GM19328 (cell line): ENCODE data around the gene STX4.
"Not testable (repeated sequence)": the region's sequence is repeated elsewhere in the genome, so short reads cannot be mapped to it uniquely, and the experiment has no call there.

Source experiments
- ATAC-seq: cut with Tn5 transposase; IDR thresholded peaks from one replicate; pipeline ENCODE4 v1.9.1; 2021; ENCODE audit warnings: mild to moderate bottlenecking, moderate library complexity; ENCODE audit not compliant: unreplicated experiment

The STX4 gene

GRCh38 chr16:30997725-30998711 lies 35.3 kb upstream of the STX4 start:
- no peak for ATAC-seq

GRCh38 chr16:30998852-30999761 lies 34.3 kb upstream of the STX4 start:
- ATAC-seq: no peak

- ATAC-seq: no peak
These were observed 32.5 kb upstream of the STX4 start for GRCh38 chr16:31000671-31001382.

GRCh38 chr16:31001507-31002249 lies 31.7 kb upstream of the STX4 start:
- no peak for ATAC-seq

- ATAC-seq: no peak
These were observed 31.1 kb upstream of the STX4 start for GRCh38 chr16:31002250-31002700.

- ATAC-seq: no peak
These were observed 30.5 kb upstream of the STX4 start for GRCh38 chr16:31002862-31003341.

GRCh38 chr16:31003744-31004143 lies 29.6 kb upstream of the STX4 start:
- ATAC-seq: no peak

GRCh38 chr16:31004658-31005057 lies 28.7 kb upstream of the STX4 start:
- no peak for ATAC-seq

- ATAC-seq: no peak
These were observed 27.8 kb upstream of the STX4 start for GRCh38 chr16:31005350-31006085.

- ATAC-seq: no peak
These were observed 27.3 kb upstream of the STX4 start for GRCh38 chr16:31006086-31006385.

GRCh38 chr16:31006589-31006988 lies 26.8 kb upstream of the STX4 start:
- ATAC-seq: no peak

- ATAC-seq: no peak
These were observed 25.7 kb upstream of the STX4 start for GRCh38 chr16:31007684-31008083.

GRCh38 chr16:31008149-31008548 lies 25.2 kb upstream of the STX4 start:
- no peak for ATAC-seq

- no peak for ATAC-seq
These were observed 24.8 kb upstream of the STX4 start for GRCh38 chr16:31008551-31008950.

- no peak for ATAC-seq
These were observed 24.2 kb upstream of the STX4 start for GRCh38 chr16:31009120-31009519.

- ATAC-seq: no peak
These were observed 23.3 kb upstream of the STX4 start for GRCh38 chr16:31009894-31010584.

- ATAC-seq: no peak
These were observed 22.6 kb upstream of the STX4 start, which contains the start of gene STX1B for GRCh38 chr16:31010585-31011325. Gene STX1B, minus strand, starts transcription at chr16:31010638. Its CDS starts 242 bp downstream, at chr16:31010396.

- ATAC-seq: not testable (repeated sequence)
These were observed 21.5 kb upstream of the STX4 start for GRCh38 chr16:31011815-31012214.
